Measurements from ENCODE around the gene FBXL20.
"Not testable (repeated sequence)": the region's sequence is repeated elsewhere in the genome, so short reads cannot be mapped to it uniquely, and the experiment has no call there.

FBXL20 gene

GRCh38 chr17:39380144-39380543 lies 21.3 kb downstream of the FBXL20 start:
- DNase-seq (ENCODE audit: low spot score) = no peak

GRCh38 chr17:39376434-39376833 lies 25.0 kb downstream of the FBXL20 start:
- DNase-seq (ENCODE audit: low spot score) = no peak

GRCh38 chr17:39367805-39368204 lies 33.6 kb downstream of the FBXL20 start:
- DNase-seq (ENCODE audit: low spot score) = not testable (repeated sequence)

- DNase-seq (ENCODE audit: low spot score) = no peak
Measured at GRCh38 chr17:39365872-39366271, 35.6 kb downstream of the FBXL20 start.

GRCh38 chr17:39365242-39365641 lies 36.2 kb downstream of the FBXL20 start:
- no peak for DNase-seq (ENCODE audit: low spot score)

- no peak for DNase-seq (ENCODE audit: low spot score)
Measured at GRCh38 chr17:39364236-39365025, 37.0 kb downstream of the FBXL20 start.

GRCh38 chr17:39361064-39361463 lies 40.4 kb downstream of the FBXL20 start:
- DNase-seq (ENCODE audit: low spot score) = no peak

- DNase-seq (ENCODE audit: low spot score) = no peak
Measured at GRCh38 chr17:39360537-39360936, 40.9 kb downstream of the FBXL20 start.

- DNase-seq (ENCODE audit: low spot score) = no peak
Measured at GRCh38 chr17:39359994-39360393, 41.4 kb downstream of the FBXL20 start.

GRCh38 chr17:39357986-39358385 lies 43.4 kb downstream of the FBXL20 start:
- DNase-seq (ENCODE audit: low spot score) = no peak

- DNase-seq (ENCODE audit: low spot score) = no peak
Measured at GRCh38 chr17:39357488-39357887, 43.9 kb downstream of the FBXL20 start.

GRCh38 chr17:39352986-39353385 lies 48.4 kb downstream of the FBXL20 start:
- no peak for DNase-seq (ENCODE audit: low spot score)

GRCh38 chr17:39352511-39352910 lies 48.9 kb downstream of the FBXL20 start:
- no peak for DNase-seq (ENCODE audit: low spot score)

GRCh38 chr17:39351508-39351907 lies 49.9 kb downstream of the FBXL20 start:
- DNase-seq (ENCODE audit: low spot score) = no peak

GRCh38 chr17:39349246-39349645 lies 52.2 kb downstream of the FBXL20 start:
- no peak for DNase-seq (ENCODE audit: low spot score)

GRCh38 chr17:39346863-39347262 lies 54.6 kb downstream of the FBXL20 start:
- DNase-seq (ENCODE audit: low spot score) = not testable (repeated sequence)

GRCh38 chr17:39341541-39341940 lies 59.9 kb downstream of the FBXL20 start:
- DNase-seq (ENCODE audit: low spot score) = no peak

- DNase-seq (ENCODE audit: low spot score) = no peak
Measured at GRCh38 chr17:39340731-39341130, 60.7 kb downstream of the FBXL20 start.

GRCh38 chr17:39339272-39339671 lies 62.2 kb downstream of the FBXL20 start:
- no peak for DNase-seq (ENCODE audit: low spot score)

GRCh38 chr17:39337649-39338048 lies 63.8 kb downstream of the FBXL20 start:
- DNase-seq (ENCODE audit: low spot score) = not testable (repeated sequence)

GRCh38 chr17:39335704-39336223 lies 65.7 kb downstream of the FBXL20 start:
- DNase-seq (ENCODE audit: low spot score) = no peak

- not testable (repeated sequence) for DNase-seq (ENCODE audit: low spot score)
Measured at GRCh38 chr17:39334008-39334744, 67.2 kb downstream of the FBXL20 start.

- DNase-seq (ENCODE audit: low spot score) = no peak
Measured at GRCh38 chr17:39332092-39332491, 69.3 kb downstream of the FBXL20 start.
